GM18868 (cell line): ENCODE measurements around the gene FANCB.

ENCODE experiments used
- ATAC-seq: cut with Tn5 transposase; IDR thresholded peaks from one replicate; pipeline ENCODE4 v1.9.1; 2021; ENCODE audit warnings: mild to moderate bottlenecking, moderate library complexity; ENCODE audit not compliant: unreplicated experiment

Gene FANCB

GRCh38 chrX:14843666-14844065, 29.2 kb downstream of the FANCB start:
- ATAC-seq: no peak

GRCh38 chrX:14837155-14837554, 35.7 kb downstream of the FANCB start:
- ATAC-seq: peak; percentile 73

- no peak for ATAC-seq
Observed at GRCh38 chrX:14832586-14832985, 40.3 kb downstream of the FANCB start.

DNA sequence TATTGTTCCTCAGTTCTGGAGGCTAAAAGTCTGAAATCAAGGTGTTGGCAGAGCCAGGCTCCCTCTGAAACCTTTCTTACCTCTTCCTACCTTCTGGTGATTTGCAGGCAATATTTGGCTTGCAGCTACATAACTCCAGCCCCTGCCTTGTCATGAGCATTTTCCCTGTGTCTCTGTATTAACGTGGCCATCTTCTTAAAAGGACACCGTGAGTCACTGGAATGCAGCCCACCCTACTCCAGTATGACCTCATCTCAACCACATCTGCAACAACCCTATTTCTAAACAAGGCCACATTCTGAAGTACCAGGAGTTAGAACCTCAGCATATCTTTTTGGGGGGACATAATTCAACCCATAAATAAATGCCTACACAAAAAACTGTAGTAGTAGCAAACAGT, 40.7 kb downstream of the FANCB start:
- no peak for ATAC-seq

GRCh38 chrX:14829643-14830042, 43.2 kb downstream of the FANCB start:
- ATAC-seq: no peak

- ATAC-seq: no peak
Observed at GRCh38 chrX:14826319-14826718, 46.5 kb downstream of the FANCB start.

GRCh38 chrX:14825851-14826250, 47.0 kb downstream of the FANCB start:
- no peak for ATAC-seq

GRCh38 chrX:14819769-14820168, 53.1 kb downstream of the FANCB start:
- no peak for ATAC-seq

GRCh38 chrX:14817571-14817970, 55.3 kb downstream of the FANCB start:
- no peak for ATAC-seq

- ATAC-seq: no peak
Observed at GRCh38 chrX:14802943-14803710, 69.7 kb downstream of the FANCB start.

DNA sequence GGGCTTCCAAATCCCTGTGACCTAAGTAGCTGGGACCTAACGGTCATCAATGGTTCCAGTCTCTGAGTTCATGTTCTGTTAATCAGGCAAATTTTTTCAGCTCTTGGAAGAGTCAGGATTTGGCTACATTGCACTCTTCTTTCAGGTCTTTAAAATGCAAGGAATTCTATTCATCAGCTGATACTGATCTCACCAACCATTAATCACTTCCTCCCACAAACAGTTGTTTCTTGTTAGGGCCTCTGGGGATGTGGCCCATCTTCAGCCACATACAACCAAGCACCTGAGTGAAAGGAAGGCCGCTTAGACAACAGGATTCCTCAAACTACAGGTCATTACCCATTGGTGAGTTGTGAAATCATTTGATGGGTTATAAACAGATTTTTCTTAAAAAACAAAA, 71.7 kb downstream of the FANCB start:
- ATAC-seq: no peak

DNA sequence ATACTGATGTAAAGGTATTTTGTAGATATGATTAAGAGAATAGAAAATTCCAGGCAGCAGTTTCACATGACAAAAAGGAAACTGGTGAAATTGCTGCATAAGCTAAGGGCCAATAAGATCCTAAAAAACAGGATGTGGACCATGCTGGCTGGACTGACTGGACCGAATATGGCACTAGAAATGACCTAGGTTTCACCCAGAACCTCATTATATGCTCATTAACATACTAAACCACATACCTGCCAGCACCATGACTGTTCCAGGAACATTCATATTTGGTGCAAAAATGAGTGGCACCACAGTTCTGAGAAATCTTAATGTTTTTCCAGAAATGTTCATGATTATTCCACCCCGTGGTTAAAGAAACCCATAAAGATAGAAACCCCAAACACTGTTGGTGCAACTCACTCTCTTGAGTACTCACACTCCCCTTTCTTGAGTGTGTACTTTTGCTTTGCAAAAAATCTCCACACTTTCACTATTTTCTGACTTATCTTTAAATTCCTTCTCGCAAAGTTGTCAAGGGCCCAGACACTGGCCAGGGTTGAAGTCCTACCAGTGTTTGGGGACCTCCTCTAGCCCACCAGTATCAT, 74.0 kb downstream of the FANCB start:
- ATAC-seq: no peak
